Gastrocnemius medialis (tissue), 4 donors: ENCODE data around the gene PLAAT2.

Experiments
- POLR2A ChIP-seq, 2 donors: fragments of 450-650 bp; IDR thresholded peaks; one replicate each; pipeline ENCODE4 v1.6.1; 2017; ENCODE audit warnings: antibody characterized with exemption in 2 of 2, mild to moderate bottlenecking in 2 of 2, moderate library complexity in 2 of 2
- TF ChIP-seq, protein P1 (sequence below), 5 experiments: fragments of 450-650 bp in 3 of 5; fragments of 200-600 bp in 2 of 5; sonication (generic) in 2 of 5; IDR thresholded peaks in 4 of 5; conservative IDR thresholded peaks in 1 of 5; 1 replicate in 4 of 5; 2 replicates in 1 of 5; pipeline ENCODE4 v1.5.1; 2016 to 2019; ENCODE audit warnings: antibody characterized with exemption in 5 of 5, mild to moderate bottlenecking in 3 of 5, moderate library complexity in 3 of 5

DNA sequence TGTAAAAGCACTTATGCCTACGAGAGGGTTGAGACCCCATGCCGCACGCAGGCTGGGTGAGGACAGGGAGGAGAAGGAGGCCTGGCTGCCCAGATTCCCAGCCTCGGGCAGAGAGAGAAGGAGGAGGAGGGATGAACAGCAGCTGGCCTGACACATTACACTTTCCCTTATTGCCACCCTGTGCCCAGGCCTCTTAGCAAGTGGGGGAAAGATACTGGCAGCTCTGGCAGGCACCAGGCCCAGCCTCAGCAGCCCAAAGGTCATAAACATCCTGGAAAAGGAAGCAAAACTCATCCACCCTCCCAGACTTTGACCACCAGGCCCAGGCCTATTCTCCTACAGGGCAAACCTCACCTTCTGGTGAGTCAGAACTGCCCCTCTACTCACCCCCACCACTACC, 46.4 kb upstream of the PLAAT2 start:
- TF ChIP-seq, protein P1, sequence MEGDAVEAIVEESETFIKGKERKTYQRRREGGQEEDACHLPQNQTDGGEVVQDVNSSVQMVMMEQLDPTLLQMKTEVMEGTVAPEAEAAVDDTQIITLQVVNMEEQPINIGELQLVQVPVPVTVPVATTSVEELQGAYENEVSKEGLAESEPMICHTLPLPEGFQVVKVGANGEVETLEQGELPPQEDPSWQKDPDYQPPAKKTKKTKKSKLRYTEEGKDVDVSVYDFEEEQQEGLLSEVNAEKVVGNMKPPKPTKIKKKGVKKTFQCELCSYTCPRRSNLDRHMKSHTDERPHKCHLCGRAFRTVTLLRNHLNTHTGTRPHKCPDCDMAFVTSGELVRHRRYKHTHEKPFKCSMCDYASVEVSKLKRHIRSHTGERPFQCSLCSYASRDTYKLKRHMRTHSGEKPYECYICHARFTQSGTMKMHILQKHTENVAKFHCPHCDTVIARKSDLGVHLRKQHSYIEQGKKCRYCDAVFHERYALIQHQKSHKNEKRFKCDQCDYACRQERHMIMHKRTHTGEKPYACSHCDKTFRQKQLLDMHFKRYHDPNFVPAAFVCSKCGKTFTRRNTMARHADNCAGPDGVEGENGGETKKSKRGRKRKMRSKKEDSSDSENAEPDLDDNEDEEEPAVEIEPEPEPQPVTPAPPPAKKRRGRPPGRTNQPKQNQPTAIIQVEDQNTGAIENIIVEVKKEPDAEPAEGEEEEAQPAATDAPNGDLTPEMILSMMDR (IDR thresholded peaks at IDR 0.05 in 4 of 5, conservative IDR thresholded peaks at IDR 0.05 in 1 of 5), result no peak
- TF ChIP-seq POLR2A (IDR thresholded peaks at IDR 0.05), result no peak
